Endothelial cell of umbilical vein (primary cell): ENCODE results near the gene SCARF2.

Source experiments
- CTCF ChIP-seq, 2 donors: IDR thresholded peaks; 1 replicate in 1 of 2; 2 replicates in 1 of 2; pipeline ENCODE4 v1.5.1; 2011; ENCODE audit warnings: low read length in 2 of 2, mild to moderate bottlenecking in 2 of 2, moderate library complexity in 2 of 2, control low read depth in 1 of 2, inconsistent platforms in 1 of 2, low read depth in 1 of 2; ENCODE audit not compliant: insufficient read depth in 1 of 2; ENCODE audit errors: extremely low read depth in 1 of 2
- EZH2 ChIP-seq: IDR thresholded peaks from 2 replicates; pipeline ENCODE4 v1.6.1; 2012; ENCODE audit warnings: borderline replicate concordance, low read depth, mild to moderate bottlenecking, moderate library complexity, low read length, inconsistent platforms; ENCODE audit not compliant: severe bottlenecking
- FOS ChIP-seq: IDR thresholded peaks from 2 replicates; pipeline ENCODE4 v1.6.1; 2011; ENCODE audit warnings: mild to moderate bottlenecking, low read length, moderate library complexity, borderline replicate concordance; ENCODE audit not compliant: insufficient read depth
- GATA2 ChIP-seq: IDR thresholded peaks from 2 replicates; pipeline ENCODE4 v1.7.0; 2011; ENCODE audit warnings: low read depth, mild to moderate bottlenecking, moderate library complexity, mixed read lengths, low read length; ENCODE audit not compliant: insufficient read length, insufficient read depth
- JUN ChIP-seq: IDR thresholded peaks from 2 replicates; pipeline ENCODE4 v1.6.1; 2011; ENCODE audit warnings: borderline replicate concordance, low read depth; ENCODE audit not compliant: insufficient read length, insufficient read depth
- MAX ChIP-seq: IDR thresholded peaks from 2 replicates; pipeline ENCODE4 v1.6.1; 2011; ENCODE audit not compliant: insufficient read depth, insufficient read length
- POLR2A ChIP-seq: IDR thresholded peaks from 2 replicates; pipeline ENCODE4 v1.6.1; 2012; ENCODE audit warnings: low read depth, mild to moderate bottlenecking, control low read depth, low read length
- POLR2AphosphoS5 ChIP-seq: IDR thresholded peaks from 2 replicates; pipeline ENCODE4 v1.6.1; 2012; ENCODE audit warnings: low read depth, mild to moderate bottlenecking, control low read depth, low read length, moderate library complexity; ENCODE audit not compliant: insufficient read depth

GRCh38 chr22:20413217-20414058 lies 24.2 kb downstream of the SCARF2 start:
- no peak for TF ChIP-seq POLR2A
- TF ChIP-seq MAX = no peak
- no peak for TF ChIP-seq JUN
- TF ChIP-seq POLR2AphosphoS5 = no peak
- TF ChIP-seq EZH2 = no peak
- no peak for TF ChIP-seq CTCF (IDR thresholded peaks at IDR 0.05; ENCODE audit: extremely low read depth in 1 of 2, insufficient read depth in 1 of 2, low read depth in 1 of 2, low read length in 2 of 2)
- no peak for TF ChIP-seq GATA2
- TF ChIP-seq FOS = no peak
